T-helper 17 cell (primary cell): Measurements from ENCODE around the gene MCF2L. TPM values are rescaled to one million over a fixed set of nuclear protein-coding genes. Genes with fewer than 3 reads are reported as not detected.

Experiments
- ATAC-seq: fragments of 150-1000 bp; cut with Tn5 transposase; 2 replicates; pipeline ENCODE4 v1.10.0; 2021; ENCODE audit warnings: mild to moderate bottlenecking, moderate library complexity
- DNase-seq, 3 donors: peaks; one replicate each; pipeline versions ENCODE4 v3.0.0 to v3.0.0-alpha.2; 2020 to 2021
- H3K9me3 ChIP-seq: one replicate; pipeline ENCODE4 v1.7.0; 2013; ENCODE audit warnings: low read length, mild to moderate bottlenecking; ENCODE audit not compliant: control insufficient read depth, poor library complexity, severe bottlenecking
- H3K27ac Mint-ChIP-seq: one replicate; pipeline ENCODE4 v1.8.0; 2022; ENCODE audit warnings: mild to moderate bottlenecking, moderate library complexity, mixed read lengths
- H3K27me3 Mint-ChIP-seq: one replicate; pipeline ENCODE4 v1.8.0; 2022; ENCODE audit warnings: mixed read lengths
- H3K36me3 Mint-ChIP-seq: one replicate; pipeline ENCODE4 v1.8.0; 2022; ENCODE audit warnings: low read depth, mixed read lengths
- H3K4me1 Mint-ChIP-seq: one replicate; pipeline ENCODE4 v1.8.0; 2022; ENCODE audit warnings: mild to moderate bottlenecking, mixed read lengths
- H3K4me3 Mint-ChIP-seq: one replicate; pipeline ENCODE4 v1.8.0; 2022; ENCODE audit warnings: mild to moderate bottlenecking, moderate library complexity, mixed read lengths
- total RNA-seq, 4 donors: library from RNA in 2 of 4; stranded (reverse) in 2 of 4; gene quantifications; one replicate each; pipeline ENCODE4 v1.2.3 and lab custom pipeline; 2022 to 2026

The MCF2L gene
- total RNA-seq, 2 donors from 2014 or later, result 9.7 to 13.2 TPM

GRCh38 chr13:113120300-113121182, 151.5 kb downstream of the MCF2L start:
- no peak for ATAC-seq
- no peak overlapping the region for H3K27ac Mint-ChIP-seq
- H3K27me3 Mint-ChIP-seq, result peaks cover 33% of the 10 kb centered on the region
- no peak for DNase-seq
- peaks cover 2% of the 10 kb centered on the region for H3K36me3 Mint-ChIP-seq
- H3K9me3 ChIP-seq, result no peaks in the 10 kb centered on the region
- H3K4me1 Mint-ChIP-seq, result no peaks in the 10 kb centered on the region
- no peak overlapping the region for H3K4me3 Mint-ChIP-seq

GRCh38 chr13:113121183-113121927, 152.3 kb downstream of the MCF2L start:
- no peaks in the 10 kb centered on the region for H3K9me3 ChIP-seq
- no peak overlapping the region for H3K27ac Mint-ChIP-seq
- peaks cover 41% of the 10 kb centered on the region for H3K27me3 Mint-ChIP-seq
- peaks cover 4% of the 10 kb centered on the region for H3K36me3 Mint-ChIP-seq
- no peak for DNase-seq
- no peaks in the 10 kb centered on the region for H3K4me1 Mint-ChIP-seq
- H3K4me3 Mint-ChIP-seq, result no peak overlapping the region
- ATAC-seq, result no peak

GRCh38 chr13:113121928-113122471, 153.0 kb downstream of the MCF2L start:
- no peak overlapping the region for H3K27ac Mint-ChIP-seq
- DNase-seq (no peak), ATAC-seq (no peak)
- no peak overlapping the region for H3K4me3 Mint-ChIP-seq
- no peaks in the 10 kb centered on the region for H3K4me1 Mint-ChIP-seq
- no peaks in the 10 kb centered on the region for H3K9me3 ChIP-seq
- H3K27me3 Mint-ChIP-seq, result peaks cover 42% of the 10 kb centered on the region
- H3K36me3 Mint-ChIP-seq, result peaks cover 4% of the 10 kb centered on the region

GRCh38 chr13:113122550-113123225, 153.7 kb downstream of the MCF2L start, which contains the start of gene F10:
F10 (plus strand) TSS chr13:113122799; CDS start chr13:113122856, 57 bp downstream.
- Mint-ChIP-seq H3K4me1 (peaks cover 4% of the 10 kb centered on the region), H3K27me3 (peaks cover 48% of the 10 kb centered on the region), H3K27ac (no peak within 1 kb of the TSS), H3K4me3 (no peak within 1 kb of the TSS), H3K36me3 (peaks cover 7% of the 10 kb centered on the region)
- H3K9me3 ChIP-seq, result no peaks in the 10 kb centered on the region
- no peak for DNase-seq
- ATAC-seq, result no peak

- peaks cover 5% of the 10 kb centered on the region for H3K4me1 Mint-ChIP-seq
- no peak for ATAC-seq
- peaks cover 48% of the 10 kb centered on the region for H3K27me3 Mint-ChIP-seq
- H3K4me3 Mint-ChIP-seq, result no peak overlapping the region
- no peaks in the 10 kb centered on the region for H3K9me3 ChIP-seq
- DNase-seq, result no peak
- H3K36me3 Mint-ChIP-seq, result peaks cover 7% of the 10 kb centered on the region
- no peak overlapping the region for H3K27ac Mint-ChIP-seq
Observed at GRCh38 chr13:113123226-113124201, 154.5 kb downstream of the MCF2L start.

GRCh38 chr13:113124211-113124970, 155.4 kb downstream of the MCF2L start:
- peaks cover 7% of the 10 kb centered on the region for H3K4me1 Mint-ChIP-seq
- peaks cover 54% of the 10 kb centered on the region for H3K27me3 Mint-ChIP-seq
- ATAC-seq (no peak), DNase-seq (no peak)
- no peak overlapping the region for H3K4me3 Mint-ChIP-seq
- H3K36me3 Mint-ChIP-seq, result peaks cover 7% of the 10 kb centered on the region
- no peak overlapping the region for H3K27ac Mint-ChIP-seq
- no peaks in the 10 kb centered on the region for H3K9me3 ChIP-seq

GRCh38 chr13:113125506-113126264, 156.7 kb downstream of the MCF2L start:
- H3K27me3 Mint-ChIP-seq, result peaks cover 53% of the 10 kb centered on the region
- ATAC-seq (no peak), DNase-seq (no peak)
- no peaks in the 10 kb centered on the region for H3K9me3 ChIP-seq
- H3K27ac Mint-ChIP-seq, result peak overlapping the region; percentile 21
- peaks cover 12% of the 10 kb centered on the region for H3K4me1 Mint-ChIP-seq
- no peak overlapping the region for H3K4me3 Mint-ChIP-seq
- H3K36me3 Mint-ChIP-seq, result peaks cover 7% of the 10 kb centered on the region

- H3K4me3 Mint-ChIP-seq, result no peak overlapping the region
- ATAC-seq, result no peak
- no peaks in the 10 kb centered on the region for H3K9me3 ChIP-seq
- DNase-seq, result no peak
- peaks cover 12% of the 10 kb centered on the region for H3K4me1 Mint-ChIP-seq
- peaks cover 46% of the 10 kb centered on the region for H3K27me3 Mint-ChIP-seq
- H3K36me3 Mint-ChIP-seq, result peaks cover 7% of the 10 kb centered on the region
- no peak overlapping the region for H3K27ac Mint-ChIP-seq
Observed at GRCh38 chr13:113126265-113127150, 157.5 kb downstream of the MCF2L start.

- no peak for ATAC-seq
- no peaks in the 10 kb centered on the region for H3K9me3 ChIP-seq
- Mint-ChIP-seq H3K27ac (no peak overlapping the region), H3K4me3 (peak overlapping the region; percentile 46), H3K36me3 (peaks cover 6% of the 10 kb centered on the region), H3K27me3 (peaks cover 42% of the 10 kb centered on the region), H3K4me1 (peaks cover 12% of the 10 kb centered on the region)
- DNase-seq, result no peak
Observed at GRCh38 chr13:113129480-113129879, 160.5 kb downstream of the MCF2L start.

- DNase-seq (no peak), ATAC-seq (peak; percentile 60)
- peaks cover 6% of the 10 kb centered on the region for H3K36me3 Mint-ChIP-seq
- H3K9me3 ChIP-seq, result no peaks in the 10 kb centered on the region
- peaks cover 12% of the 10 kb centered on the region for H3K4me1 Mint-ChIP-seq
- peaks cover 42% of the 10 kb centered on the region for H3K27me3 Mint-ChIP-seq
- H3K27ac Mint-ChIP-seq, result peak overlapping the region; percentile 24
- peak overlapping the region; percentile 36 for H3K4me3 Mint-ChIP-seq
Observed at GRCh38 chr13:113129921-113130750, 161.1 kb downstream of the MCF2L start.
